H9 (cell line): ENCODE measurements around the gene DOCK7. TPM values are rescaled to one million over a fixed set of nuclear protein-coding genes. Genes with fewer than 3 reads are reported as not detected.

ENCODE experiments used
- DNase-seq: peaks from one replicate; pipeline ENCODE4 v3.0.0-alpha.2; 2017
- H2AFZ ChIP-seq: one replicate; pipeline ENCODE4 v1.6.1; 2013; ENCODE audit warnings: mild to moderate bottlenecking, low read length, control low read depth, moderate library complexity
- H2AK5ac ChIP-seq: 2 replicates; pipeline ENCODE4 v1.6.1; 2013; ENCODE audit warnings: low read length, control low read depth, mixed read lengths; ENCODE audit not compliant: insufficient read length
- H2BK120ac ChIP-seq: one replicate; pipeline ENCODE4 v1.6.1; 2013; ENCODE audit warnings: low read depth, mild to moderate bottlenecking, low read length, control low read depth, inconsistent platforms; ENCODE audit not compliant: poor library complexity, severe bottlenecking
- H2BK12ac ChIP-seq: 2 replicates; pipeline ENCODE4 v1.6.1; 2013; ENCODE audit warnings: low read length, control low read depth, mixed read lengths, low read depth; ENCODE audit not compliant: insufficient read length
- H2BK15ac ChIP-seq: 2 replicates; pipeline ENCODE4 v1.6.1; 2013; ENCODE audit warnings: low read depth, low read length, control low read depth
- H2BK20ac ChIP-seq: one replicate; pipeline ENCODE4 v1.6.1; 2013; ENCODE audit warnings: low read depth, mild to moderate bottlenecking, low read length, control low read depth, inconsistent platforms; ENCODE audit not compliant: poor library complexity, severe bottlenecking
- H2BK5ac ChIP-seq: 2 replicates; pipeline ENCODE4 v1.6.1; 2013; ENCODE audit warnings: low read length, control low read depth, mixed read lengths; ENCODE audit not compliant: insufficient read length
- H3K14ac ChIP-seq: 2 replicates; pipeline ENCODE4 v1.6.1; 2013; ENCODE audit warnings: low read length, control low read depth; ENCODE audit not compliant: insufficient read depth
- H3K18ac ChIP-seq: 2 replicates; pipeline ENCODE4 v1.6.1; 2013; ENCODE audit warnings: low read depth, mild to moderate bottlenecking, mixed read lengths, low read length, control low read depth; ENCODE audit not compliant: insufficient read length
- H3K23ac ChIP-seq: 2 replicates; pipeline ENCODE4 v1.6.1; 2013; ENCODE audit warnings: low read length, control low read depth, mixed read lengths, low read depth; ENCODE audit not compliant: insufficient read length
- H3K23me2 ChIP-seq: 2 replicates; pipeline ENCODE4 v1.6.1; 2013; ENCODE audit warnings: low read depth, mild to moderate bottlenecking, mixed read lengths, low read length, control low read depth; ENCODE audit not compliant: insufficient read length, poor library complexity, severe bottlenecking
- H3K27ac ChIP-seq: 2 replicates; pipeline ENCODE4 v1.5.1; 2013; ENCODE audit warnings: low read length, control low read depth, mixed read lengths, low read depth; ENCODE audit not compliant: insufficient read length
- H3K27me3 ChIP-seq: 2 replicates; pipeline ENCODE4 v1.6.1; 2013; ENCODE audit warnings: low read length, control low read depth, inconsistent platforms; ENCODE audit not compliant: insufficient read depth
- H3K4ac ChIP-seq: 2 replicates; pipeline ENCODE4 v1.6.1; 2013; ENCODE audit warnings: low read depth, mild to moderate bottlenecking, control low read depth, inconsistent platforms, low read length, moderate library complexity
- H3K4me1 ChIP-seq: 2 replicates; pipeline ENCODE4 v1.6.1; 2013; ENCODE audit warnings: low read length, control low read depth, inconsistent platforms; ENCODE audit not compliant: insufficient read depth
- H3K4me2 ChIP-seq: 2 replicates; pipeline ENCODE4 v1.6.1; 2013; ENCODE audit warnings: low read length, control low read depth, mixed read lengths; ENCODE audit not compliant: insufficient read length, insufficient read depth
- H3K56ac ChIP-seq: 2 replicates; pipeline ENCODE4 v1.6.1; 2013; ENCODE audit warnings: low read depth, mild to moderate bottlenecking, mixed read lengths, low read length, control low read depth; ENCODE audit not compliant: insufficient read length
- H3K79me1 ChIP-seq: 2 replicates; pipeline ENCODE4 v1.6.1; 2013; ENCODE audit warnings: low read depth, mild to moderate bottlenecking, moderate library complexity, low read length, control low read depth, inconsistent platforms; ENCODE audit not compliant: insufficient read depth, poor library complexity, severe bottlenecking
- H3K79me2 ChIP-seq: 2 replicates; pipeline ENCODE4 v1.6.1; 2013; ENCODE audit warnings: low read length, control low read depth, inconsistent platforms; ENCODE audit not compliant: insufficient read depth
- H3K9ac ChIP-seq: 2 replicates; pipeline ENCODE4 v1.6.1; 2013; ENCODE audit warnings: low read length, control low read depth, mixed read lengths; ENCODE audit not compliant: insufficient read length; ENCODE audit errors: extremely low read depth
- H3K9me3 ChIP-seq: one replicate; pipeline ENCODE4 v1.6.1; 2013; ENCODE audit warnings: low read depth, low read length, inconsistent platforms; ENCODE audit not compliant: control insufficient read depth
- H3T11ph ChIP-seq: one replicate; pipeline ENCODE4 v1.6.1; 2013; ENCODE audit warnings: mild to moderate bottlenecking, low read length, control low read depth, inconsistent platforms
- H4K20me1 ChIP-seq: one replicate; pipeline ENCODE4 v1.6.1; 2013; ENCODE audit not compliant: control insufficient read depth, insufficient read length, insufficient read depth
- H4K5ac ChIP-seq: 2 replicates; pipeline ENCODE4 v1.6.1; 2013; ENCODE audit warnings: low read depth, mild to moderate bottlenecking, mixed read lengths, low read length, control low read depth; ENCODE audit not compliant: insufficient read length
- H4K8ac ChIP-seq: replicated peaks from 2 replicates; pipeline ENCODE4 v1.6.1; 2013; ENCODE audit warnings: low read length, control low read depth, mixed read lengths, low read depth; ENCODE audit not compliant: insufficient read length
- H4K91ac ChIP-seq: 2 replicates; pipeline ENCODE4 v1.6.1; 2013; ENCODE audit warnings: low read depth, mild to moderate bottlenecking, moderate library complexity, mixed read lengths, low read length, control low read depth; ENCODE audit not compliant: insufficient read length
- H3K27ac Mint-ChIP-seq, 3 experiments: 2 replicates in 2 of 3; 3 replicates in 1 of 3; pipeline ENCODE4 v1.8.0; 2020 to 2021; ENCODE audit warnings: mixed read lengths in 3 of 3, mild to moderate bottlenecking in 1 of 3, moderate library complexity in 1 of 3
- H3K27me3 Mint-ChIP-seq: 2 replicates; pipeline ENCODE4 v1.8.0; 2021; ENCODE audit warnings: low read depth, mild to moderate bottlenecking, moderate library complexity, mixed read lengths
- H3K36me3 Mint-ChIP-seq, 3 experiments: 2 replicates in 2 of 3; 3 replicates in 1 of 3; pipeline ENCODE4 v1.8.0; 2020 to 2021; ENCODE audit warnings: low read depth in 3 of 3, mixed read lengths in 3 of 3; ENCODE audit not compliant: insufficient read depth in 1 of 3
- H3K4me1 Mint-ChIP-seq, 2 experiments: 2 replicates each; pipeline ENCODE4 v1.8.0; 2020; ENCODE audit warnings: mixed read lengths in 2 of 2
- H3K4me3 Mint-ChIP-seq, 2 experiments: 2 replicates in 1 of 2; 3 replicates in 1 of 2; pipeline ENCODE4 v1.8.0; 2020 to 2021; ENCODE audit warnings: mild to moderate bottlenecking in 2 of 2, mixed read lengths in 2 of 2, moderate library complexity in 1 of 2
- H3K9me3 Mint-ChIP-seq, 2 experiments: 2 replicates in 1 of 2; 3 replicates in 1 of 2; pipeline ENCODE4 v1.8.0; 2020; ENCODE audit warnings: mild to moderate bottlenecking in 2 of 2, mixed read lengths in 2 of 2, moderate library complexity in 1 of 2
- CTCF ChIP-seq: fragments of 200-600 bp; sonication (generic); conservative IDR thresholded peaks from 3 replicates; pipeline ENCODE4 v1.8.0; 2021; ENCODE audit warnings: antibody characterized with exemption, mild to moderate bottlenecking
- WGBS: extraction: QIAGEN DNeasy Blood & Tissue Kit; methylation state at CpG from one replicate; pipeline ENCODE4 v1.1.7; 2013; ENCODE audit warnings: missing lambda C conversion rate, low lambda C conversion rate, mixed read lengths; ENCODE audit not compliant: insufficient read length; ENCODE audit errors: extremely low coverage; 5-methylcytosine and 5-hydroxymethylcytosine counted together
- total RNA-seq: library from RNA; stranded (reverse); gene quantifications from 2 replicates; pipeline ENCODE4 v1.2.1, GENCODE V29; 2021

DOCK7 gene
- total RNA-seq, 1 experiment from 2014 or later: 36.8 TPM

DNA sequence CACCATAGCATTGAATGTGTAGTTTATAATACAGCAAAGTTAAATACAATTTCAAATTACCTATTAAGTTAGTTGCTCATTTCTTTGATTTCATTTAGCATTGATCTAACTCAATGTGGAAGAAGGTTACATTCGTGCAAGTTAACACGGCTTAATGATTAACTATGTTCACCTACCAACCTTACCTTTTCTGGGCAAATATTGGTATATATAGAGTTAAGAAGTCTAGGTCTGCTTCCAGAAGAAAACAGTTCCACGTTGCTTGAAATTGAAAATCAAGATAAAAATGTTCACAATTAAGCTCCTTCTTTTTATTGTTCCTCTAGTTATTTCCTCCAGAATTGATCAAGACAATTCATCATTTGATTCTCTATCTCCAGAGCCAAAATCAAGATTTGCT, 90.9 kb downstream of the DOCK7 start, which contains the start of gene ANGPTL3:
ANGPTL3 (plus strand) TSS at position 240 of the 400 bp plus-strand sequence; CDS start at position 287, 47 bp downstream.
- no peaks in the 10 kb centered on the region for H3K27me3 ChIP-seq
- no peak within 1 kb of the TSS for H3K4me3 Mint-ChIP-seq
- H4K8ac ChIP-seq: no peak within 1 kb of the TSS
- H2AK5ac ChIP-seq: no peak within 1 kb of the TSS
- H3K9me3 ChIP-seq: no peaks in the 10 kb centered on the region
- no peaks in the 10 kb centered on the region for H4K20me1 ChIP-seq
- no peaks in the 10 kb centered on the region for H3K23me2 ChIP-seq
- no peak for DNase-seq
- no peak within 1 kb of the TSS for H3K56ac ChIP-seq
- H3T11ph ChIP-seq: no peak within 1 kb of the TSS
- H3K79me2 ChIP-seq: no peaks in the 10 kb centered on the region
- H4K5ac ChIP-seq: no peak within 1 kb of the TSS
- no peak within 1 kb of the TSS for H3K23ac ChIP-seq
- H2BK120ac ChIP-seq: no peak within 1 kb of the TSS
- no peak within 1 kb of the TSS for H4K91ac ChIP-seq
- no peak within 1 kb of the TSS for H2BK20ac ChIP-seq
- no peak within 1 kb of the TSS for H3K4ac ChIP-seq
- no peak within 1 kb of the TSS for H2BK5ac ChIP-seq
- H3K9me3 Mint-ChIP-seq: no peaks in the 10 kb centered on the region
- no peaks in the 10 kb centered on the region for H3K36me3 Mint-ChIP-seq
- WGBS: no CpG with 5 or more reads among the region's 3 CpGs
- no peak within 1 kb of the TSS for H2BK15ac ChIP-seq
- TF ChIP-seq CTCF: no peak
- H3K79me1 ChIP-seq: no peaks in the 10 kb centered on the region
- peaks cover 2 to 6% of the 10 kb centered on the region in 2 experiments; a peak in 3 of 4 replicates for H3K4me1 Mint-ChIP-seq
- H3K14ac ChIP-seq: no peak within 1 kb of the TSS
- no peak within 1 kb of the TSS for H3K27ac ChIP-seq
- peak within 1 kb of the TSS in 1 of 3 experiments; percentile 74; a peak in 3 of 7 replicates for H3K27ac Mint-ChIP-seq
- no peaks in the 10 kb centered on the region for H3K4me1 ChIP-seq
- no peak within 1 kb of the TSS for H2BK12ac ChIP-seq
- H3K27me3 Mint-ChIP-seq: no peaks in the 10 kb centered on the region
- no peak within 1 kb of the TSS for H3K4me2 ChIP-seq
- no peak within 1 kb of the TSS for H3K18ac ChIP-seq
- no peak within 1 kb of the TSS for H3K9ac ChIP-seq
- no peak within 1 kb of the TSS for H2AFZ ChIP-seq
